GM19468 (cell line): ENCODE measurements around the gene MRPS18A.
A peak's percentile ranks its signal among the peaks of the same experiment; 100 is the strongest.
"Not testable (repeated sequence)": the region's sequence is repeated elsewhere in the genome, so short reads cannot be mapped to it uniquely, and the experiment has no call there.

ENCODE experiments used
- ATAC-seq: cut with Tn5 transposase; IDR thresholded peaks from one replicate; pipeline ENCODE4 v1.9.1; 2021; ENCODE audit warnings: mild to moderate bottlenecking, moderate library complexity, moderate number of reproducible peaks; ENCODE audit not compliant: unreplicated experiment; ENCODE audit errors: extremely low read depth

The MRPS18A gene

DNA sequence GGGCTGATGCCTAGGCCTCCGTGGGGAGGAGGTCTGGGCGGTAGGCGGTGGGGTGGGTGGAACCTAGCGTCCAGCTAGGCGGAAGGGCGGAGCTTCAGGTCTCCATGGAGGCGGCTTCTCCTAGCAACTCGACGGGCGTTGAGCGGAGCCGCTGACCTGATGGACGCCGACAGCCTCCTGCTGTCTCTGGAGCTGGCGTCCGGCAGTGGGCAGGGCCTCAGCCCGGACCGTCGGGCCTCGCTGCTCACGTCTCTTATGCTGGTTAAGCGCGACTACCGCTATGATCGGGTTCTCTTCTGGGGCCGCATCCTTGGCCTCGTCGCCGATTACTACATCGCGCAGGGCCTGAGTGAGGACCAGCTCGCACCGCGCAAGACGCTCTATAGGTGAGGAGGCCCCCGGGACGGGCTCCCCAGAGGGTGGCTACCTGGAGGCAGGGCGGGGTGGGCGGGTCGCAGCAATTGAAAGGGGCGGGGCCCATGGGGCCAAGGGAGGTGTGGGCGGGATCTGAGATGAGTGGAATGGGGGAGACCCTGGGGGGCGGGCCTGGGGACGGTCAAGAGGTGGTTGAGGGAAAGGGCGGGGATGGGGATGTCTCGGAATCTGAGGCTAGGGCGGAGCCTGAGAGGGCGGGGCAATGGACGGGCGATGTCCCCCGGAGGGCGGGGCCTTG lies 42.5 kb downstream of the MRPS18A start, which contains the start of gene RSPH9:
Gene RSPH9, plus strand, starts transcription at position 97 of the 673 bp plus-strand sequence. Its CDS starts 63 bp downstream, at position 160.
- ATAC-seq, result no peak

DNA sequence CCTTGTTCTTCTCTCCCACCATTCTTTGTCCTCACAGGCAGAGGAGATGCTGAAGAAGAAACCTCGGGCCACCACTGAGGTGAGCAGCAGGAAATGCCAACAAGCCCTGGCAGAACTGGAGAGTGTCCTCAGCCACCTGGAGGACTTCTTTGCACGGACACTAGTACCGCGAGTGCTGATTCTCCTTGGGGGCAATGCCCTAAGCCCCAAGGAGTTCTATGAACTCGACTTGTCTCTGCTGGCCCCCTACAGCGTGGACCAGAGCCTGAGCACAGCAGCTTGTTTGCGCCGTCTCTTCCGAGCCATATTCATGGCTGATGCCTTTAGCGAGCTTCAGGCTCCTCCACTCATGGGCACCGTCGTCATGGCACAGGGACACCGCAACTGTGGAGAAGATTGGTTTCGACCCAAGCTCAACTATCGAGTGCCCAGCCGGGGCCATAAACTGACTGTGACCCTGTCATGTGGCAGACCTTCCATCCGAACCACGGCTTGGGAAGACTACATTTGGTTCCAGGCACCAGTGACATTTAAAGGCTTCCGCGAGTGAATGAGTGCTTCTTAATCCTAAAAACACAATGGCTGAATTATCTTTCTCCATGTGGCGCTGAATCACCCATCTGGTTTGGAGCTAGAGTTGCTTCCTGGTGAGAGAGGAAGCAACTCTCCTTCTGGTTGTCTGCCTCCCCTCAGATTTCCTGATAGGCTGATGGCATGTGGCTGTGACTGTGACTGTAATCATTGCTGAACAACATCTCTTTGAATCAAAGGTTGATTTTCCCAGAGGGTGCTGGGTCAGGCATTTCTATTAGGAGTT lies 47.4 kb downstream of the MRPS18A start:
- no peak for ATAC-seq

DNA sequence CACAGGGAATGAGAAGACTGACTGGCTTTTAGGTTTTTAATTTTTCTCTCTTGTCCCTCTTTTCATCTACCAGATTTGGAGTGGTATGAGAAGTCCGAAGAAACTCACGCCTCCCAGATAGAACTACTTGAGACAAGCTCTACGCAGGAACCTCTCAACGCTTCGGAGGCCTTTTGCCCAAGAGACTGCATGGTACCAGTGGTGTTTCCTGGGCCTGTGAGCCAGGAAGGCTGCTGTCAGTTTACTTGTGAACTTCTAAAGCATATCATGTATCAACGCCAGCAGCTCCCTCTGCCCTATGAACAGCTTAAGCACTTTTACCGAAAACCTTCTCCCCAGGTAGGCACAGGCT lies 51.3 kb downstream of the MRPS18A start:
- no peak for ATAC-seq

DNA sequence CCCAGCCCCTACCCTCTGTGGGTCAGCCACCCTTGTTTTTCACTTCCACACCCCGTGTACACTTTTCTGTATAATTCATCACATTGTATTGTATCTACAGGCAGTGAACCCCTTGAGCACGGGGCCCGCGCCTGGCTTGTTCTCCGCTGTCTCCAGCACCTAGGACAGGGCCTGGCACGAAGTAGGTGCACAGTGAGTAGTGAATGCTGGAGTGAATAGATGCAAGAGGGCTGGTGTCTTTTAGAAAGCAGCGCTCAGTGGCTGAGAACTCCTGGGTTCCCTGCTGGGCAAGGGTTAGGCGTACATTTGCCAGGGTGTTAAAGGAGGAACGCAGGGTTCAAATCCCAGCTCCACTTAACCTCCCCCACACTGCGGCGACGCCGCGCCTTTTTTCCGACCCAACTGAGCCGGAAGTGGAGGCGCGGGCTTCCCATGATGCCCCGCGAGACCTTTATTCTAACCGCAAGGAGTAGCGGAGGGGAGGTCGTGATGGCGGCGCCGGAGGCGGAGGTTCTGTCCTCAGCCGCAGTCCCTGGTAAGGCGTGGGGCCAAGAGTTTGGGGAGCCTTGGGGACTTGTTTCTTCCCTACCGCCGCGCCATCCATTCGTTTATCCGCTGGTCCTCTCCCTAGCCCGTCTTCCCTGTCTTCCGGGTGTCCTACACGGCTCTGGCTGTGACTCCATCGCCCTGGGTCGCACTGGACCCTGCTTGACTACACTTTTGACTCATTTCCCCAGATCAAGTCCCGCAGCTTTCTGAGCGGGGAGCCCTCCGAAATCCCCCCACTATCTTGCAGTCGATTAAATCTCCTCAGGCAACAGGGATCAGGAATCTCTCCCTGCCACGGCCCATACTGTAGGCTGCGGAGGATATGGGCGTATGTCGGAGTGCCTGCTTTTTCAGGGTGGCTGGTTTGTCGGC lies 51.9 kb downstream of the MRPS18A start, which contains the start of gene MAD2L1BP:
Gene MAD2L1BP, plus strand, starts transcription at position 454 of the 921 bp plus-strand sequence. Its CDS starts 36 bp downstream, at position 490.
- peak; percentile 45 for ATAC-seq

DNA sequence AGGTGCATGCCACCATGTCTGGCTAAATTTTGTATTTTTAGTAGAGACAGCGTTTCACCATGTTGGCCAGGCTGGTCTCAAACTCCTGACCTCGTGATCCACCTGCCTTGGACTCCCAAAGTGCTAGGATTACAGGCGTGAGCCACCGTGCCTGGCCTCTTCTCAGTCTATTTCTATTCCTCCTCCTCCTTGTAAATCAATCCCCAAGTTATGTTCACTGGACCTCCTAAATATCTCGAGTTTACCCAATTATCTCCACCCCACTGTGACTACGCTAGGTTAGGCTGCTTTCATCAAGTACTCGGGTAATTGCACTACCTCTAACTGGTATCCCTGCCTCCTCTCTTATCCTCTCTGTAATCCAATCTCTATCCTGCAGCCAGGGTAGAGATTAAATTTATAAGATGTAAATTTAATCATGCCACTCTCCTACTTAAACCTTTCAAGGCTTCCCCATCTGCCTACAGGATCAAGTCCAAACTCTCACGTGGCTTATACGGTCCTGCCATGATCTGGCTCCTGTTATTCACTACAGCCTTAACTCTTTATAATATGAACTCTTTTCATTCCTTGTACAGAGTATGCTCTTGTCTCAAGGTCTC lies 52.8 kb downstream of the MRPS18A start:
- no peak for ATAC-seq

DNA sequence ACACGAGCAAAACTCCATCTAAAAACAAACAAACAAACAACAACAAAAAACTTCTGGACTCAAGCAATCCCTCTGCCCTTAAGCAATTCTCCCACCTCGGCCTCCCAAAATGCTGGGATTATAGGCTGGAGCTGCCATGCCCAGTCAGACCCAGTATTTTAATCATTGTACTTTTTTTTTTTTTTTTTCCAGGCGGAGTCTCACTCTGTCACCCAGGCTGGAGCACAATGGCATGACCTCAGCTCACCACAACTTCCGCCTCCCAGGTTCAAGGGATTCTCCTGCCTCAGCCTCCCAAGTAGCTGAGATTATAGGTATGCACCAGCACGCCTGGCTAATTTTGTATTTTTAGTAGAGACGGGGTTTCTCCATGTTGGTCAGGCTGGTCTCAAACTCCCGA lies 54.6 kb downstream of the MRPS18A start:
- ATAC-seq, result not testable (repeated sequence)

DNA sequence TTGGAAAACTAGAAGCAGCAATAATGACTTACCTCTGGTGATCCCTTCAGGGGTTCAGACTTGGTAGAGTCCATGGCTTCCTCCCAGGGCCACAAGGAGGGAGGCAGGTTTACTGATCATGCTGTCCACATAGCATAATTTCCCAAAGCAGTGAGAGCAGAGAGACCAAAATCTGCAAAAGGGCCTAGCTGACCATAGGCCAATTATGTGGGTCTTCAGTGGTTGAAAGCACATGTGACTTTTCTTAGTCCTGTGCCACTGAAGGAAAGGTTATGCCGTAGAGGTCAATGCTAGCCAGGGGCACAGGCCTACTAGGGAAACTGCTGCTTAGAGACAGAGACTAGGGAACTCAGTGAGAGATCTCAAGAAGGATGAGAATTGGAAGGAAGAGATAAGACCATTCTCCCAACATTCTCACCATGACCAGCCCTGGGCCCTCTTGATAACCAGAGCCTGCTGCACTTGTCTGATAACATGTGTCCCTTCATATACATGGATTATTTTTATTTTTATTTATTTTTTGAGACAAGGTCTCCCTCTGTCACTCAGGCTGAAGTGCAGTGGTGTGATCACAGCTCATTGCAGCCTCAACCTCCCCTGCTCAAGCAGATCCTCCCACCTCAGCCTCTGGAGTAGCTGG lies 56.5 kb downstream of the MRPS18A start:
- no peak for ATAC-seq

DNA sequence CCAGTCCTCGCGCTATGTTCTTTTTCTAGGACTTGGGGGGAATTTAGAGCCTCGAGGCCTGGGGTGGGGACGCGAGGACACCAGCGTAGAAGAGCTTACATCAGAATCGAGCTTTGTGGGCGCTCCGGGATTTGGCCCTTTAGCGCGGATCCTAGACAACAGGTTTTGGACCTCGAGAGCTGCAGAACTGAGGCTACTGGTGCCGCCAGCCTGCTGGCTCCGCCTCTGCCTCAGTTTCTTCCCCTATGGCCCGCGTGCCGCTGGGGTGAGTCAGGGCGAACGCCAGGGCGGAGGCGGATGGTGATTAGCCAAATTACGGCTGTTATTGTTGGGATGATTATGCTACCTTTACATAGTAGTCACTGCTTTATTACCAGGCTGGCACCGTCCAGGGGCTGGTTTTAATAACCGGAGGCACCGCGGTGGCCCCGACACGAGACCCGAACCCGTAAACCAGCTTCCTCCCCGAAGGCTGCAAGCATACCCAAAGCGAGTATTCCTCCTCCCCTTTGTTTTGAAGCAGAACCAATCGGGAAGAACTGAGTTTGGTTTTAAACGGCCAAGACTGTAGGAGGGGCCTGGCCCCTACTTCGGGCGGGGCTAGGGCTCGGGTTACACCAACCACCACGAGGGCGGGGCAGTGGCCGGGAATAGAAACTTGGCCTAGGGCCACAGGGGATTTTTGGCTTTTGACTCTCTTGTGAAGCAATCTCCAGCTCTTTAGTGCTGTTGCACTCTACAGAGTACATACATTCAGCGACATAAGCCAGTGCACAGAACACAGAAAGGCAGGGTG lies 57.9 kb downstream of the MRPS18A start:
- peak; percentile 57 for ATAC-seq

DNA sequence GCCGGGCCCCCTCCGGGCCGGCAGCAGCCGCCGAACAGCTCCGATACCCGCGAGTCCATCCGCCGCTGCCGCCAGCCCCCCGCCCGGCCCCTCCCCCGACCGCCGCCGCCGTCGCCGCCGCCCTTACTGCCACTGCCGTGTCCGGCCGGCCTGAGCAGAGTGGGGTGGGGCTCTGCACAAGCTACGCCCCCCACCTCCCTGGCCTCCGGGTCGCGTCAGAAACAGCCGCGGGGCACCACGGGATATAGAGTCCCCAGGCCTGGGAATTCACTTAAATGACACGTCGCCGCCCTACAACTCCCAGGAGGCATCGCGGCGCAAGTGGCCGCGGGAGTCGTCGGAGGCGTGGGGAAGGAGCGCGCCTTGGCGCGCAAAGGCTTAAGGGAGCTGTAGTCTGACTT lies 58.5 kb downstream of the MRPS18A start, which contains the start of gene GTPBP2:
Gene GTPBP2, minus strand, starts transcription at position 161 of the 401 bp plus-strand sequence. Its CDS starts 102 bp downstream, at position 59.
- peak; percentile 66 for ATAC-seq

DNA sequence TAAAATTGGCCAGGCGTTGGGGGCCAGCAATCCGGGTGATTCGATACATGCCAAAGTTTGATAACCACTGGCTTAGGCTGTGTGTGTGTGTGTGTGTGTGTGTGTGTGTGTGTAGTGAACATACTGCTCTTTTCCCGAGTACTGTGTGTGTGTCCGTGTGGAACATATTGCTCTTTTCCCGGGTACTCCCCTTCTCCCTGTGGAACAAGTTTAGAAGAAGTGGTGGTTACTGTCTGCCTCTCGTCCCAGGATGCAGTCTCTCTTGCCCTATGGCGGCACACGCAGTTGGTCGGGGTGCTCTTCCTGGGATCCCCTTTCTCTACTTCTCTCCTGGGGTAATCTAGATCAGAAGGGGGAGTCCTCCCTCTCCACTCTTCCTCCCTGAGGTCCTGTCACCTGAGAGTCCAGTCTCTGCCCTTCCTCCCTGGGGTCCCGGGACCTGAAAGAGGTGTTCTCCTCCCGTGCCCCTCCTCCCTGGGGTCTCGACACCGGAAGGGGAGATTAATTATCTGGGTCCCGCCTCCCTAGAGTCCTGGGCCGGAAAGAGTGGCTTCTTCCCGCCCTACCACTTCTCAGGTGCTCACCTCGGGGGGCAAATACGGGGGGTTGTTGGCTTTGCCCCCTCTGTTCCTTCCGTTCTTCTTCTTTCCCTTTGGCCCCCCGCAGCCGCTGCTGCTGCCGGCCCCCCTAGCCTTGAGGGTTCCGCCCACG lies 59.0 kb downstream of the MRPS18A start:
- ATAC-seq, result no peak

DNA sequence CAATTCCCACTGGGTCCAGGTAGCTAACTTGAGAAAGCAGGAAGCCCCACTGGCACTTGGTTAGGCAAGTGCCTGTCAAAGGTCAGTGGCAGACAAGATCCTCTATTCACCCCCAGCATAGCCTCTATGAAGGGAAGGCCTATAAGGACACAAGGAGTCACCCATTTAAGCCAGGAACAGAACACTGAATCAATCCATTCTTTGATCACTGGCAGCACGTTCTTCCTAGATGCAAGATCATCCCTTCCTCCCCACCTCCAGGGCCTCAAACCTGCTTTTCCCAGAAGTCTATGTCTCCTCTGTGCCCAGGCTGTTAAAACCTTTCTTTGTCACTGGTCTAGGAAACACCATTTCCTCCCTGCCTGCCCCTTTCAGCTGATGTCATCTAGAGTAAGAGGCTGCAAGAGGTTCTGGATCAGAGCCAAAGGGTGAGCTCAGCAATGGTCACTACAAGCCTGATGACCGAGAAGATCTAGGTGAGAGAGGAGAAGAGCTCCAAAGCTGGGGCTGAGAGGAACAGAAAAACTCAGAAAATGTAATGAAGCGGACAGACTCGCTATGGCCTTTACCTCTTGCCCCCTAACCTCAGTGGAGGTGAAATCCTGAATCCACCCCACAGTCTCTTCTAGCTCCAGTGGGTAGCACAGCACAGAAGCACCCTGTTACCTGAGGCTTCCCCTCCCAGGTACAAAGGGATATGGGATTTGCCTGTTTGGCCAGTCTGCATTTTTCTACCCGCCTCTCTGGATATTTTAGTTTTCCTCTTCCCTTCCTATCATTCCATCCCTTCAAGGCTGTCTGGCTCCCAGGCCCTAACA lies 60.4 kb downstream of the MRPS18A start:
- ATAC-seq, result no peak

DNA sequence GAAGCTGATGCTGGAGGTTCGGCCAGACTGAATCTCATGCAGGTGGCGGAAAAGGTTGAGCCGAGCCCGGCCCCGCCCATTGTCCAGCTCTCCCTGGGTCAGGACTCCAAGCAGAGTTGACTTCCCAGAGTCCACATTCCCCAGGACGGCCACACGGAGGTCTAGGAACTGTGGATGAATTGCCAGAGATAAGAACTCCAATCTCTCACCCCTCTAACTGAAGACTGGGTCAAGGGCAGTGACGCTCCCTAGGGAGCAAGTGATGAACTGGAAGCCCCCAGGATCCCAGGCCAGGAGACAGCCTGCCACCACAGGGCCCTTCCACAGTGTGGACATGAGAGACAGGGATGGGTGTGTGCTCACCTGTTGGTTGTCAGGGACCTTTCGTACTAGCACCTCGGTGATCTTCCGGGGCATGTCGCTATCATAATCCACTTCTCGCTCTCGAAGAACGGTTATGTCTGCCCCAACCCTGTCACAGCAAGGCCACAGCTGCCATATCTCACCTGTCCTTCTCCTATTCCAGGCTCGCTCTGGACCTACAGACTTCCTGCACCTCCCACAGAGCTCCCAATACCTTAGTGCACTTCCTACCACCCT lies 62.1 kb downstream of the MRPS18A start:
- no peak for ATAC-seq

DNA sequence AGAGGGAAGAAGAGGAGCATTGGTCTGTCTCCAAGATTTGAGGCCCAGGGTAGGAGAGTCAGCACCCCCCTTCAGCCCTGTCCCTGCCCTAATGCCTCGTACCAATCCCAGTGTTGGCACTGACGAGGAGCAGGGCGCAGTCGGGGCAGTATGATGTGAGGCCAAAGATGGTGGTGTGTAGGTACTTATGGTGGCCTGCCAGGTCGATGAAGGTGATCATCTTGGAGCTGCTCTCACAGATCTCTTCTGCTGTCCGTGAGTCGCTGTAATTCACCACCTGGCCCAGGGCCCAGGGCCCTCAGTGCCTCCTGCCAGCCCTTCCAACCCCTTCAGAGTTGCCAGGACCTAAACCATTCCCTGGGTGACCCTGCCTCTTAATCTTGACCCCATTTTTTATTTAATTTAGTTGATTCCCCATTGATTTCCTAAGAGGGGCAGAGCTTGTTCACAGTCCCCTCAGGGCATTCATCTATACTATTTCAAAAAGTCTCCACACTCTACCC lies 62.8 kb downstream of the MRPS18A start:
- no peak for ATAC-seq

DNA sequence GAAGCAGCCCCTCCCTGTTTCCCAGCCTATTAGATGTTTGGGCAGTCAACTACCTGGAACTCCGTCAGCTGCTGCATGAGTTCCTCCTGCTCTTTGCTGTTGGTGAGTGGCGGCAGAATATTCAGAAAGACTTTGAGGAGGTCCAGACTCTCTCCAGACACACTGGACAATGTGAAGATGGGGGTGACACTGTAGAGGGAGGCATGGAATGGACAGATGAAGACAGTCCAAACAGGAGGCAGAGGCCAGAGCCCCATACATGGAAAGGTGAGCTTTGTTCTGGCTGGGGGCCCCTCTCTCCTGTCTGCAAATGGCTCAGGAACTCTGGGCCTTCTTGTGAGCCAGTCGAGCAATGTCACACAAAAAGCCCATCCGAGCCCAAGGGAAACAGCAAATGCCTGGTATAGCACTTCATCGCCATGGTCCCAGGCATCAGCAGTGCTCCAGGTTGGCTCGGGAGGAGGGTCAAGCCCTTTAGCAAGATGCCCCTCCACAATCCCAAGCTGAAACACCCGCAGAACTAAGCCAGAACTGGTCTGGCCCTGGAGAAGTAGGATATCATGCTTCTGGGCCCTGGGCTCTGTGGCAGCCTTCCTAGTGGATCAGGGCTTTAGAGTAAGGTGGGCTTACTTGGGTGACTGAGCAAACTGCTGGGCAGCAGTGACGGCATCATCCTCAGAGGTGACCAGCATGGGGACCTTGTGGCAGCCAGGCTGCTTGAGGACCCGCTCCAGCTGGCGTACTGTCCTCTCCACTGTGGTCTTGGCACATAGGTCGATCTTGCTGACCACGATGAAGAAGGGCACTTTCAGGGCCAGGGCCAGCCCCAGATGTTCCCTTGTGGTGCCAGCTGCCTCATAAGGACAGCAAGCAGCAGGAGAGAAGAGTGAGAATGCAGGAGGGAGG lies 63.5 kb downstream of the MRPS18A start:
- no peak for ATAC-seq

DNA sequence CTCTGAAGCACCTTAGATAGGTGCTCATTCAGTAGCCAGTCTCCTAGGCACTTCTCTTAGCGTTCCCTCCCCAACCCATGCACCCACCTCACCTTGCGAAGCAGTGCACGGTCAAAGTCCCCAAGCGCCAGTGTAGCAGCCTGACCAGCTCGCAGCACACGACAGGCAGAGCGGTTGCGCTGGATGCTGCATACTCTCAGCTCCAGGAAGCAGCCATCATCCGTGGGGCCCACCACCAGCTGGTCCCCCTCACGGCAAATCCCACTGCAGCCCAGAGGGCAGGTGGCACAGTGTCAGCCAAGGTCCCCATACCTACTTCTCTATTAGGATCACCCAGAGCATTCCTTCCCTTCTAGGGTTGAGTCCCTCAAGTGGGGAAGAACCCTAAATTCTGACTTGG lies 65.0 kb downstream of the MRPS18A start:
- ATAC-seq, result no peak

DNA sequence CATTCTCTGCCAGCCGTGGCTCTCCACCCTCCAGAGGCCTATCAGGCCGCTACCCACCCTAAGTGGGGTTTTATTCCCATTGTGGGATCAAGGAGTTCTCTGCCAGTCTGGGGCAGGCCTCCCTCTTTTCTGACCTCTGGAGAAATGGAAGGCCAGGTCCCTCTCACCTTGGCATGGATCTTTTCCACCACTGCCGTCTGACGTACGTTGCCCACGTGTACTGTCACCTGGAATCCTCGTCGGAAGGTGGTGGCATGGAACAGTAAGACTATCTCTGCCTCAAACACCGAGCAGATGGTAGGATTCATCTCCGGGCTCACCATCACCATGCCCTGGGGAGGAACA lies 65.8 kb downstream of the MRPS18A start:
- ATAC-seq, result no peak
